Glutamatergic neuron (in vitro differentiated cells): ENCODE results near the gene PRKCE. TPM values are rescaled to one million over a fixed set of nuclear protein-coding genes. Genes with fewer than 3 reads are reported as not detected.
"Not testable (repeated sequence)": the region's sequence is repeated elsewhere in the genome, so short reads cannot be mapped to it uniquely, and the experiment has no call there.

ENCODE experiments used
- DNase-seq: peaks from one replicate; pipeline ENCODE4 v3.0.0; 2022
- H3K27ac Mint-ChIP-seq: one replicate; pipeline ENCODE4 v1.8.0; 2020; ENCODE audit warnings: mild to moderate bottlenecking, mixed read lengths, inconsistent platforms; ENCODE audit not compliant: unreplicated experiment
- H3K27me3 Mint-ChIP-seq: one replicate; pipeline ENCODE4 v1.8.0; 2020; ENCODE audit warnings: mild to moderate bottlenecking, moderate library complexity, mixed read lengths, inconsistent platforms; ENCODE audit not compliant: unreplicated experiment
- H3K36me3 Mint-ChIP-seq: one replicate; pipeline ENCODE4 v1.8.0; 2020; ENCODE audit warnings: mild to moderate bottlenecking, mixed read lengths, inconsistent platforms; ENCODE audit not compliant: unreplicated experiment
- H3K4me1 Mint-ChIP-seq: one replicate; pipeline ENCODE4 v1.8.0; 2020; ENCODE audit warnings: mild to moderate bottlenecking, low read depth, mixed read lengths, inconsistent platforms; ENCODE audit not compliant: unreplicated experiment
- H3K4me3 Mint-ChIP-seq: one replicate; pipeline ENCODE4 v1.8.0; 2020; ENCODE audit warnings: mild to moderate bottlenecking, mixed read lengths, inconsistent platforms; ENCODE audit not compliant: unreplicated experiment
- H3K9me3 Mint-ChIP-seq: one replicate; pipeline ENCODE4 v1.8.0; 2020; ENCODE audit warnings: mild to moderate bottlenecking, moderate library complexity, mixed read lengths, inconsistent platforms; ENCODE audit not compliant: unreplicated experiment
- total RNA-seq: library from RNA; stranded (reverse); fragmentation: NEBNext Ultra II Directional; extraction: Animal tissue kit (Norgen Biotek cat#: 25700); gene quantifications from one replicate; pipeline ENCODE4 v1.2.1, GENCODE V29; 2021; ENCODE audit not compliant: unreplicated experiment
- TF ChIP-seq, protein P1 (sequence below): fragments of 200-600 bp; sonication (generic); IDR thresholded peaks from one replicate; pipeline ENCODE4 v1.5.0; 2021; ENCODE audit not compliant: partially characterized antibody, unreplicated experiment

The PRKCE gene
- total RNA-seq, 1 donor from 2014 or later: 74.8 TPM

DNA sequence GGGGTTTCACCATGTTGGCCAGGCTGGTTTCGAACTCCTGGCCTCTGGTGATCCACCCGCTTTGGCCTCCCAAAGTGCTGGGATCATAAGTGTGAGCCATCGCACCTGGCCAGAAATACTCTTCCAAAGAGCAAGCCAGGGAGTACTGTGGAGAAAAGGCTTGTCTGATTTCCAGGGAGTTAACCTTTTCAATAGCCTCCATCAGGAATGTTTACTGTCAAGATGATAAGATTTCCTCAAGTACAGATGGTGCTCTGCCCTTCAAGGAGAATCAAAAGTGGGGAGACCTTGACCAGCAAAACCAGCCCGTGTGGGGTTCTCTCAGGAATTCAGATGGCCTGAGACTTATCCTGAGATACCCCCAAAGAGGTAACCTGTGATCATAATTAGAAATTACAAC, 237.2 kb downstream of the PRKCE start:
- Mint-ChIP-seq H3K4me1 (peaks cover 62% of the 10 kb centered on the region), H3K36me3 (peaks cover 5% of the 10 kb centered on the region), H3K4me3 (peak overlapping the region; percentile 53), H3K27ac (peak overlapping the region; percentile 74), H3K27me3 (peaks cover 7% of the 10 kb centered on the region), H3K9me3 (peaks cover 14% of the 10 kb centered on the region)
- DNase-seq: no peak
- TF ChIP-seq, protein P1, sequence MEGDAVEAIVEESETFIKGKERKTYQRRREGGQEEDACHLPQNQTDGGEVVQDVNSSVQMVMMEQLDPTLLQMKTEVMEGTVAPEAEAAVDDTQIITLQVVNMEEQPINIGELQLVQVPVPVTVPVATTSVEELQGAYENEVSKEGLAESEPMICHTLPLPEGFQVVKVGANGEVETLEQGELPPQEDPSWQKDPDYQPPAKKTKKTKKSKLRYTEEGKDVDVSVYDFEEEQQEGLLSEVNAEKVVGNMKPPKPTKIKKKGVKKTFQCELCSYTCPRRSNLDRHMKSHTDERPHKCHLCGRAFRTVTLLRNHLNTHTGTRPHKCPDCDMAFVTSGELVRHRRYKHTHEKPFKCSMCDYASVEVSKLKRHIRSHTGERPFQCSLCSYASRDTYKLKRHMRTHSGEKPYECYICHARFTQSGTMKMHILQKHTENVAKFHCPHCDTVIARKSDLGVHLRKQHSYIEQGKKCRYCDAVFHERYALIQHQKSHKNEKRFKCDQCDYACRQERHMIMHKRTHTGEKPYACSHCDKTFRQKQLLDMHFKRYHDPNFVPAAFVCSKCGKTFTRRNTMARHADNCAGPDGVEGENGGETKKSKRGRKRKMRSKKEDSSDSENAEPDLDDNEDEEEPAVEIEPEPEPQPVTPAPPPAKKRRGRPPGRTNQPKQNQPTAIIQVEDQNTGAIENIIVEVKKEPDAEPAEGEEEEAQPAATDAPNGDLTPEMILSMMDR: no peak

DNA sequence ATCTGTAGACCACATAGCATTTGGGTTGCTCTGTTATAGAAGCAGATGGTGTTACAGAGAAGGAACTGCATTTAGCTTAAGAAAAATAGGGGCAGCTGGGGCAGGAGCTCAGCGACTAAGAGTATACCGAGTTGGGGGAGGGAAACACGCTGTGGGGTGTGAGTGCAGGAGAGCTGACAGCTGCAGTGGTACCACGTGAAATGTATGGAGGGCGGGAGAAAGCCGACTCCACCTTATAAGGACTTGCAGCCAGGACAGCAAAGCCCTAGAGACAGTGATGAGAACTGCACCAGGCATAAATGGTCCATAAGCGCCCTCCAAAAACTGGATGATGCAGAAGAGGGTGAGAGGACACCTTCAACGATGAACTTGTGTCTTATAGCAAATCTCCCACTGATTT, 237.6 kb downstream of the PRKCE start:
- Mint-ChIP-seq H3K9me3 (peaks cover 14% of the 10 kb centered on the region), H3K4me3 (peak overlapping the region; percentile 53), H3K27me3 (peaks cover 7% of the 10 kb centered on the region), H3K4me1 (peaks cover 62% of the 10 kb centered on the region), H3K27ac (peak overlapping the region; percentile 74), H3K36me3 (peaks cover 5% of the 10 kb centered on the region)
- peak; percentile 65 for DNase-seq
- TF ChIP-seq, protein P1: peak; percentile 59

DNA sequence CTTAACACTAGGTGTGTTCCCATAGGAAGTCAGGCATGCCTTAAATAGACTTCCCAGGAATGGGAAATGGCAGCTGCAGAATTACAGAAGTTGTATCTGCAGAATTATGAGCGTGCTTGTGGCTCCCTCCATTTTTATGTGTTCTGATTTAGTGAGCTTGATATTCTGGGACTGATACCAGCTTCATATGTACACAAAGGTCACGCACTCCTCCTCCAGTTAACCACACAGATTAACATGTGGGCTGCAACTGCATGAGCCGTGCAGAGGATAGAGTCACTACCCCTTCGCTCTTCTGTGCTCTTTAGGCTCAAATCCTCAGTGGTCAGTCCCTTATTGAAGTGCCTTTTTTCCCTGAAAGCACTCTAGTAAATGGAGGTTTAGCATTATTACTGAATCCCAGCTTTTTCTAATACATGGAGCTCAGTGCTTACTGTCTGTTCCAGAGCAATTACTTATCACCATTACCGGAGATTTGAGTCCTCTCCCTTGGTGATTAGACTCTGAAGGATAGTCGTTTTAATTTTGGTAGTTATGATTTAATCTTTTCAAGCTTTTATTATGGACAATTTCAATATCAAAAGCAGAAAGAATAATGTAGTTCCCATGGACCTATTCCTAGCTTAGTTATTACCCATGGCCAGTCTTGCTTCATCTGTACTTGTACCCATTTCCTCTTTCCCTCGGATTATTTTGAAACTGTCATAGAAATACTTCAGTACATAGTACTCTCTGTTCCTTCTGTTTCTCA, 238.3 kb downstream of the PRKCE start:
- TF ChIP-seq, protein P1: no peak
- Mint-ChIP-seq H3K27ac (peak overlapping the region; percentile 74), H3K9me3 (peaks cover 16% of the 10 kb centered on the region), H3K4me3 (peak overlapping the region; percentile 28), H3K36me3 (peaks cover 5% of the 10 kb centered on the region), H3K27me3 (peaks cover 7% of the 10 kb centered on the region), H3K4me1 (peaks cover 56% of the 10 kb centered on the region)
- DNase-seq: no peak

DNA sequence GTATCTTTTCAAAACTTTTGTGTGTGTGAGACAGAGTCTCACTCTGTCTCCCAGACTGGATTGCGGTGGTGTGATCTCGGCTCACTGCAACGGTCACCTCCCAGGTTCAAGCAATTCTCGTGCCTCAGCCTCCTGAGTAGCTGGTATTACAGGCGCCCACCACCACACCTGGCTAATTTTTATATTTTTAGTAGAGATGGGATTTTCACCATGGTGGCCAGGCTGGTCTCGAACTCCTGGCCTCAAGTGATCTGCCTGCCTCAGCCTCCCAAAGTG, 238.8 kb downstream of the PRKCE start:
- peaks cover 51% of the 10 kb centered on the region for H3K4me1 Mint-ChIP-seq
- H3K36me3 Mint-ChIP-seq, H3K4me3 Mint-ChIP-seq, DNase-seq, H3K27me3 Mint-ChIP-seq: not testable (repeated sequence)
- H3K9me3 Mint-ChIP-seq: peaks cover 13% of the 10 kb centered on the region
- H3K27ac Mint-ChIP-seq: peak overlapping the region; percentile 74

DNA sequence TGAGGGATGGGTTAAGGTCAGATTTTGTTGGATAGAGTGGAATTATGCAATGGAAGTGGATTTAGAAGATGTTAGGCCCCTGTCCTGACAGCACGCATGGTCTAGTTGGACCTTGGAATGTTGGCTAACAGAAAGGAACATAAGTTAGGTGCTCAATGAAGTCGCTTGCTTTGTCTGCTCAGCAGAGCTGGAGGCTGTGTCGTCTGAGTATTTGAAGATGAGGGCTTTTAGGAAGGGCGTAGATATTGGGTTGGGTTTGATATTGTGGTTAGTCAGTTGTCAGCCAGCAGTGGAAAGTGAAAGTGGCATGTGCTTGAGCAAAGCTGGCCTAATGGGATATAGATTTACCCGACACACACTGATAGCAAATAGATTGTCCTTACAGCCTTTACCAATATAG, 239.3 kb downstream of the PRKCE start:
- Mint-ChIP-seq H3K36me3 (peaks cover 5% of the 10 kb centered on the region), H3K9me3 (peaks cover 15% of the 10 kb centered on the region), H3K27me3 (peaks cover 7% of the 10 kb centered on the region), H3K27ac (peak overlapping the region; percentile 2), H3K4me3 (no peak overlapping the region), H3K4me1 (peaks cover 52% of the 10 kb centered on the region)
- TF ChIP-seq, protein P1: no peak
- no peak for DNase-seq
